H54 (cell line): ENCODE results near the gene SEMA3A.

Experiments
- DNase-seq: peaks from one replicate; pipeline ENCODE4 v3.0.0; 2011; ENCODE audit warnings: low spot score, mixed read lengths; ENCODE audit not compliant: insufficient read length
- FAIRE-seq: peaks from 3 replicates; lab custom pipeline; 2011; peaks lifted over from hg19 to GRCh38; lab: Jason Lieb, UNC
- POLR2A ChIP-seq: IDR thresholded peaks from 2 replicates; pipeline ENCODE4 v1.6.1; 2011; ENCODE audit warnings: low read depth, mild to moderate bottlenecking, low read length

Gene SEMA3A

GRCh38 chr7:83984591-83984990, 210.0 kb downstream of the SEMA3A start:
- TF ChIP-seq POLR2A, result no peak
- no peak for DNase-seq
- FAIRE-seq, result no peak

- no peak for TF ChIP-seq POLR2A
- no peak for DNase-seq
- FAIRE-seq, result no peak
These were observed 210.5 kb downstream of the SEMA3A start for GRCh38 chr7:83984076-83984475.

- FAIRE-seq, result no peak
- no peak for TF ChIP-seq POLR2A
- DNase-seq, result no peak
These were observed 211.0 kb downstream of the SEMA3A start for GRCh38 chr7:83983606-83984005.

- FAIRE-seq, result peak; percentile 96
- peak; percentile 0 for DNase-seq
- no peak for TF ChIP-seq POLR2A
These were observed 218.3 kb downstream of the SEMA3A start for GRCh38 chr7:83976302-83976701.

GRCh38 chr7:83970081-83970480, 224.5 kb downstream of the SEMA3A start:
- FAIRE-seq (peak; percentile 48), DNase-seq (no peak)
- TF ChIP-seq POLR2A, result no peak

- FAIRE-seq (no peak), DNase-seq (no peak)
- no peak for TF ChIP-seq POLR2A
These were observed 230.3 kb downstream of the SEMA3A start for GRCh38 chr7:83964318-83964717.

GRCh38 chr7:83957333-83957732, 237.3 kb downstream of the SEMA3A start:
- DNase-seq (no peak), FAIRE-seq (no peak)
- no peak for TF ChIP-seq POLR2A

- FAIRE-seq (no peak), DNase-seq (no peak)
- TF ChIP-seq POLR2A, result no peak
These were observed 238.5 kb downstream of the SEMA3A start for GRCh38 chr7:83956104-83956503.

- FAIRE-seq, result no peak
These were observed 242.4 kb downstream of the SEMA3A start for GRCh38 chr7:83952236-83952635.

GRCh38 chr7:83947260-83947659, 247.3 kb downstream of the SEMA3A start:
- DNase-seq, result peak; percentile 1
- TF ChIP-seq POLR2A, result no peak
- FAIRE-seq, result peak; percentile 58

More at GRCh38 chr7:83952236-83952635, 242.4 kb downstream of the SEMA3A start:
- TF ChIP-seq POLR2A, result no peak
- no peak for DNase-seq

- no peak for DNase-seq
- no peak for TF ChIP-seq POLR2A
- no peak for FAIRE-seq
These were observed 247.8 kb downstream of the SEMA3A start for GRCh38 chr7:83946801-83947200.

GRCh38 chr7:83941300-83941699, 253.3 kb downstream of the SEMA3A start:
- no peak for TF ChIP-seq POLR2A
- FAIRE-seq (peak; percentile 27), DNase-seq (no peak)

- no peak for FAIRE-seq
- TF ChIP-seq POLR2A, result no peak
- no peak for DNase-seq
These were observed 256.7 kb downstream of the SEMA3A start for GRCh38 chr7:83937930-83938329.

- peak; percentile 96 for FAIRE-seq
- TF ChIP-seq POLR2A, result no peak
- DNase-seq, result peak; percentile 12
These were observed 258.4 kb downstream of the SEMA3A start for GRCh38 chr7:83936056-83936708.

- FAIRE-seq, result no peak
- DNase-seq, result no peak
- no peak for TF ChIP-seq POLR2A
These were observed 260.4 kb downstream of the SEMA3A start for GRCh38 chr7:83934118-83934734.

GRCh38 chr7:83931968-83932367, 262.6 kb downstream of the SEMA3A start:
- no peak for FAIRE-seq
- no peak for DNase-seq
- TF ChIP-seq POLR2A, result no peak
